ENCODE results near the gene CD6. TPM values are rescaled to one million over a fixed set of nuclear protein-coding genes. Genes with fewer than 3 reads are reported as not detected.

Gene CD6
- total and polyA plus RNA-seq, 10 of the 15 experiments (the other 5 are each of a cell fraction or from before 2014, with no cell fraction given) = 0.37 to 17.6 (median 6.2) TPM

- TF ChIP-seq PRDM15 (CRISPR knock-in tag; IDR thresholded peaks at IDR 0.05) = no peak
Measured at GRCh38 chr11:60942219-60942618, 29.3 kb upstream of the CD6 start (continued).

GRCh38 chr11:60942970-60943565 is 28.4 kb upstream of the CD6 start:
- Histone ChIP-seq H3K79me2 (ENCODE audit: control insufficient read depth, insufficient read depth, low read length) (peaks cover 32% of the 10 kb centered on the region), H3K4me1 (ENCODE audit: control insufficient read depth, insufficient read depth, low read length) (peaks cover 20% of the 10 kb centered on the region), H3K9ac (ENCODE audit: control insufficient read depth, insufficient read depth, low read length) (no peak overlapping the region), H3K4me2 (ENCODE audit: control insufficient read depth, insufficient read depth) (peak overlapping the region; percentile 1; the same call in 1 of the 2 replicates), H3K4me3 (no peak overlapping the region), H4K20me1 (ENCODE audit: control insufficient read depth, insufficient read depth) (no peaks in the 10 kb centered on the region; the same call in none of the 2 replicates), H3K9me3 (replicated peaks; ENCODE audit: control insufficient read depth, insufficient read depth, low read length) (no peaks in the 10 kb centered on the region), H3K27me3 (replicated peaks in 1 of 2; ENCODE audit: control insufficient read depth in 2 of 2, insufficient read depth in 2 of 2, low read length in 1 of 2) (no peaks in the 10 kb centered on the region), H3K36me3 (ENCODE audit: control insufficient read depth in 2 of 2, insufficient read depth in 2 of 2, low read length in 1 of 2) (peaks cover 27 to 28% of the 10 kb centered on the region in 2 experiments), H3K27ac (ENCODE audit: control insufficient read depth, insufficient read depth) (no peak overlapping the region), H2AFZ (ENCODE audit: control insufficient read depth, low read depth, low read length) (no peak overlapping the region)
- 86% methylated on average over 9 of the region's 9 CpGs for WGBS (ENCODE audit: insufficient coverage, insufficient replicate concordance, low lambda C conversion rate, missing lambda C conversion rate)
- DNase-seq (ENCODE audit: low read depth, low spot score) (no peak), ATAC-seq (no peak), FAIRE-seq (no peak)
- CTCF ChIA-PET = interaction anchor here (0.5 kb wide), 1 partner anchor 137 kb away, joined by 3 read pairs; no protein-coding TSS in a partner anchor
- POLR2A ChIA-PET = interaction anchor here (0.7 to 1.1 kb wide), 2 partner anchors 19 to 31 kb away, joined by 3 to 4 read pairs; partner anchors contain the start of gene TMEM132A
- BruUV-seq (replicated peaks) = no TSS peak
- SMC1A ChIA-PET (ENCODE audit: uncharacterized antibody, unreplicated experiment) = interaction anchor here (0.6 kb wide), 1 partner anchor 29 kb away, joined by 3 read pairs; the partner anchor contains the start of gene TMEM109
- in situ Hi-C loops (cut with MboI) = no loop called here
- intact Hi-C loops (cut with micrococcal nuclease; ENCODE audit: unreplicated experiment) = no loop called here
- RAD21 ChIA-PET (ENCODE audit: unreplicated experiment) = no interaction called here
- TF ChIP-seq CHD2 (IDR thresholded peaks at IDR 0.05; ENCODE audit: borderline replicate concordance, low read depth, low read length) = no peak
- TF ChIP-seq USF1 (IDR thresholded peaks at IDR 0.05; ENCODE audit: borderline replicate concordance, extremely low read length, insufficient read depth, low read depth, low read length) = no peak
- TF ChIP-seq PKNOX1 (IDR thresholded peaks at IDR 0.05) = no peak
- no peak for TF ChIP-seq TCF7 (IDR thresholded peaks at IDR 0.05; ENCODE audit: borderline replicate concordance)
- TF ChIP-seq POLR2AphosphoS5 (IDR thresholded peaks at IDR 0.05; ENCODE audit: low read length) = no peak
- no peak for TF ChIP-seq POLR2AphosphoS2 (IDR thresholded peaks at IDR 0.05; ENCODE audit: low read depth, low read length)
- no peak for TF ChIP-seq SREBF2 (IDR thresholded peaks at IDR 0.05; ENCODE audit: low read length)
- TF ChIP-seq ZBED1 (IDR thresholded peaks at IDR 0.05; ENCODE audit: borderline replicate concordance) = no peak
- TF ChIP-seq IRF5 (IDR thresholded peaks at IDR 0.05; ENCODE audit: borderline replicate concordance) = no peak
- TF ChIP-seq ATF2 (IDR thresholded peaks at IDR 0.05; ENCODE audit: low read length) = no peak
- no peak for TF ChIP-seq NFIC (IDR thresholded peaks at IDR 0.05; ENCODE audit: low read depth, low read length)
